Liver (tissue), 9 donors: ENCODE data around the gene TM9SF3. TPM values are rescaled to one million over a fixed set of nuclear protein-coding genes. Genes with fewer than 3 reads are reported as not detected.

Source experiments
- DNase-seq: peaks from one replicate; pipeline ENCODE4 v3.0.0-alpha.2; 2017; ENCODE audit warnings: low spot score
- H3K27ac ChIP-seq, 2 donors: one replicate each; pipeline ENCODE4 v1.7.0; 2013; ENCODE audit warnings: inconsistent platforms in 2 of 2, low read length in 2 of 2, control low read depth in 1 of 2, low read depth in 1 of 2, mild to moderate bottlenecking in 1 of 2
- H3K27me3 ChIP-seq, 4 donors: one replicate each; pipeline versions ENCODE4 v1.6.1 to v1.7.0; 2013; ENCODE audit warnings: low read length in 3 of 4, inconsistent platforms in 1 of 4, mild to moderate bottlenecking in 1 of 4, moderate library complexity in 1 of 4; ENCODE audit not compliant: control insufficient read depth in 4 of 4, insufficient read depth in 4 of 4
- H3K36me3 ChIP-seq, 4 donors: one replicate each; pipeline versions ENCODE4 v1.6.1 to v1.7.0; 2013; ENCODE audit warnings: low read length in 3 of 4, mild to moderate bottlenecking in 3 of 4, low read depth in 1 of 4, moderate library complexity in 1 of 4; ENCODE audit not compliant: control insufficient read depth in 4 of 4, insufficient read depth in 3 of 4
- H3K4me1 ChIP-seq, 4 donors: one replicate each; pipeline versions ENCODE4 v1.6.1 to v1.7.0; 2013; ENCODE audit warnings: low read length in 3 of 4, mild to moderate bottlenecking in 3 of 4, moderate library complexity in 1 of 4; ENCODE audit not compliant: control insufficient read depth in 4 of 4, insufficient read depth in 4 of 4
- H3K4me3 ChIP-seq, 3 donors: one replicate each; pipeline versions ENCODE4 v1.6.1 to v1.7.0; 2013; ENCODE audit warnings: low read length in 3 of 3, control low read depth in 1 of 3, low read depth in 1 of 3, mild to moderate bottlenecking in 1 of 3
- H3K9ac ChIP-seq, 2 donors: one replicate each; pipeline ENCODE4 v1.7.0; 2013; ENCODE audit warnings: low read length in 2 of 2, mild to moderate bottlenecking in 2 of 2, moderate library complexity in 2 of 2, control low read depth in 1 of 2, low read depth in 1 of 2
- H3K9me3 ChIP-seq, 4 donors: one replicate each; pipeline versions ENCODE4 v1.6.1 to v1.7.0; 2013; ENCODE audit warnings: low read length in 3 of 4; ENCODE audit not compliant: control insufficient read depth in 4 of 4
- ATF3 ChIP-seq: IDR thresholded peaks from 2 replicates; pipeline ENCODE4 v1.6.1; 2016; ENCODE audit warnings: antibody characterized with exemption
- CTCF ChIP-seq: fragments of 150-350 bp; IDR thresholded peaks from 2 replicates; pipeline ENCODE4 v1.5.1; 2017; ENCODE audit warnings: improper control_type of control experiment, low read depth, low read length; ENCODE audit not compliant: missing input control
- EGR1 ChIP-seq, 2 donors: IDR thresholded peaks; 2 replicates each; pipeline ENCODE4 v1.6.1; 2016 to 2018; ENCODE audit warnings: antibody characterized with exemption in 2 of 2, low read depth in 2 of 2
- FOXA1 ChIP-seq: IDR thresholded peaks from 2 replicates; pipeline ENCODE4 v1.6.1; 2016; ENCODE audit warnings: antibody characterized with exemption
- FOXA2 ChIP-seq: IDR thresholded peaks from 2 replicates; pipeline ENCODE4 v1.6.1; 2016; ENCODE audit warnings: antibody characterized with exemption
- GABPA ChIP-seq, 2 donors: IDR thresholded peaks in 1 of 2; conservative IDR thresholded peaks in 1 of 2; 2 replicates each; pipeline ENCODE4 v1.6.1; 2016; ENCODE audit warnings: antibody characterized with exemption in 2 of 2, mild to moderate bottlenecking in 1 of 2, moderate library complexity in 1 of 2
- HNF4A ChIP-seq, 2 donors: conservative IDR thresholded peaks; 2 replicates each; pipeline ENCODE4 v1.6.1; 2016; ENCODE audit warnings: antibody characterized with exemption in 2 of 2, mild to moderate bottlenecking in 2 of 2
- HNF4G ChIP-seq: IDR thresholded peaks from 2 replicates; pipeline ENCODE4 v1.6.1; 2016; ENCODE audit warnings: antibody characterized with exemption
- JUND ChIP-seq, 2 donors: IDR thresholded peaks; 2 replicates each; pipeline ENCODE4 v1.6.1; 2016; ENCODE audit warnings: antibody characterized with exemption in 2 of 2
- MAX ChIP-seq: IDR thresholded peaks from 2 replicates; pipeline ENCODE4 v1.6.1; 2016; ENCODE audit warnings: antibody characterized with exemption
- NR2F2 ChIP-seq: IDR thresholded peaks from 2 replicates; pipeline ENCODE4 v1.6.1; 2016; ENCODE audit warnings: antibody characterized with exemption
- RAD21 ChIP-seq, 2 donors: IDR thresholded peaks; 2 replicates each; pipeline ENCODE4 v1.6.1; 2016; ENCODE audit warnings: antibody characterized with exemption in 2 of 2, mild to moderate bottlenecking in 2 of 2
- REST ChIP-seq: IDR thresholded peaks from 2 replicates; pipeline ENCODE4 v1.6.1; 2016; ENCODE audit warnings: antibody characterized with exemption, mild to moderate bottlenecking
- RXRA ChIP-seq, 2 donors: IDR thresholded peaks; 2 replicates each; pipeline ENCODE4 v1.6.1; 2017 to 2018; ENCODE audit warnings: antibody characterized with exemption in 2 of 2, mild to moderate bottlenecking in 1 of 2
- SP1 ChIP-seq: IDR thresholded peaks from 2 replicates; pipeline ENCODE4 v1.6.1; 2018; ENCODE audit warnings: antibody characterized with exemption, mild to moderate bottlenecking
- TAF1 ChIP-seq: conservative IDR thresholded peaks from 2 replicates; pipeline ENCODE4 v1.6.1; 2016; ENCODE audit warnings: antibody characterized with exemption, mild to moderate bottlenecking
- YY1 ChIP-seq: IDR thresholded peaks from 2 replicates; pipeline ENCODE4 v1.6.1; 2016; ENCODE audit warnings: antibody characterized with exemption, mild to moderate bottlenecking
- ZBTB33 ChIP-seq: IDR thresholded peaks from 2 replicates; pipeline ENCODE4 v1.6.1; 2016; ENCODE audit warnings: antibody characterized with exemption
- WGBS: extraction: QIAGEN DNeasy Blood & Tissue Kit; methylation state at CpG from one replicate; pipeline ENCODE4 v1.1.7; 2013; 5-methylcytosine and 5-hydroxymethylcytosine counted together
- polyA plus RNA-seq, 2 donors: library from polyadenylated mRNA; stranded (reverse) in 1 of 2; unstranded in 1 of 2; fragments of 200-250 nt in 1 of 2; fragments of >200 nt in 1 of 2; fragmentation: Nextera tagmentation in 1 of 2; extraction: Ambion mirVana in 1 of 2; gene quantifications; one replicate each; pipeline versions ENCODE4 v1.2.1 to v1.2.3, GENCODE V29; 2013 to 2015
- total RNA-seq, 2 donors: library from RNA; depleted of rRNA; stranded (reverse); fragments of >200 nt; gene quantifications; one replicate each; pipeline ENCODE4 v1.2.3, GENCODE V29; 2014
- donor health status: healthy.
- donor health status: healthy.
- donor health status: healthy.
- donor health status: healthy.
- donor health status: healthy.

The TM9SF3 gene
- total and polyA plus RNA-seq, 4 donors: 20.5 to 115 (median 55.4) TPM

- H3K4me3 ChIP-seq: no peak overlapping the region
- no peaks in the 10 kb centered on the region for H3K27me3 ChIP-seq
- peaks cover 8 to 52% (median 22%) of the 10 kb centered on the region in 4 donors for H3K4me1 ChIP-seq
- H3K9me3 ChIP-seq: no peaks in the 10 kb centered on the region
- no peak overlapping the region for H3K27ac ChIP-seq
- H3K9ac ChIP-seq: no peak overlapping the region
- 92% methylated on average over 9 of the region's 9 CpGs for WGBS
- no peaks in the 10 kb centered on the region for H3K36me3 ChIP-seq
- TF ChIP-seq HNF4A (conservative IDR thresholded peaks at IDR 0.05): no peak
- TF ChIP-seq ATF3: no peak
- TF ChIP-seq CTCF: no peak
- TF ChIP-seq TAF1: no peak
- no peak for TF ChIP-seq RXRA (IDR thresholded peaks at IDR 0.05)
- TF ChIP-seq MAX: no peak
- TF ChIP-seq EGR1 (IDR thresholded peaks at IDR 0.05; ENCODE audit: low read depth in 2 of 2): no peak
- TF ChIP-seq HNF4G: no peak
- no peak for TF ChIP-seq FOXA1
- TF ChIP-seq JUND (IDR thresholded peaks at IDR 0.05): no peak
- no peak for TF ChIP-seq GABPA (IDR thresholded peaks at IDR 0.05 in 1 of 2, conservative IDR thresholded peaks at IDR 0.05 in 1 of 2)
- TF ChIP-seq SP1: no peak
- DNase-seq: no peak
Observed at GRCh38 chr10:96584474-96584873, 2.3 kb downstream of the TM9SF3 start.

- Histone ChIP-seq H3K4me1 (peaks cover 8 to 51% (median 20%) of the 10 kb centered on the region in 4 donors), H3K27me3 (no peaks in the 10 kb centered on the region), H3K9ac (no peak overlapping the region), H3K36me3 (no peaks in the 10 kb centered on the region), H3K4me3 (no peak overlapping the region), H3K9me3 (no peaks in the 10 kb centered on the region), H3K27ac (no peak overlapping the region)
- WGBS: 84% methylated on average over 1 of the region's 1 CpG
- no peak for DNase-seq
- TF ChIP-seq ATF3 (no peak), NR2F2 (no peak), SP1 (no peak), EGR1 (IDR thresholded peaks at IDR 0.05; ENCODE audit: low read depth in 2 of 2) (no peak), FOXA1 (no peak), MAX (no peak), JUND (IDR thresholded peaks at IDR 0.05) (no peak), YY1 (no peak), REST (no peak), HNF4G (no peak), GABPA (IDR thresholded peaks at IDR 0.05 in 1 of 2, conservative IDR thresholded peaks at IDR 0.05 in 1 of 2) (no peak), HNF4A (conservative IDR thresholded peaks at IDR 0.05) (no peak), FOXA2 (no peak), ZBTB33 (no peak), RAD21 (IDR thresholded peaks at IDR 0.05) (no peak), RXRA (IDR thresholded peaks at IDR 0.05) (no peak), TAF1 (no peak), CTCF (no peak)
Observed at GRCh38 chr10:96584035-96584434, 2.8 kb downstream of the TM9SF3 start.
